SK-N-SH treated with all-trans-retinoic acid at 6 μM for 48 hours (cell line): ENCODE data around the gene GABPA.

Source experiments
- GLIS3 ChIP-seq: fragments of 250-450 bp; sonication (Bioruptor Pico); IDR thresholded peaks from 2 replicates; pipeline ENCODE4 v1.5.0; 2020; ENCODE audit warnings: mild to moderate bottlenecking, moderate library complexity
- PATZ1 ChIP-seq: fragments of 250-450 bp; sonication (Bioruptor Pico); IDR thresholded peaks from 2 replicates; pipeline ENCODE4 v1.8.0; 2020; ENCODE audit warnings: mild to moderate bottlenecking, moderate library complexity, borderline replicate concordance
- RARB ChIP-seq: fragments of 250-450 bp; sonication (Bioruptor Pico); IDR thresholded peaks from 2 replicates; pipeline ENCODE4 v1.8.0; 2021; ENCODE audit warnings: mild to moderate bottlenecking, moderate library complexity
- SNAI2 ChIP-seq: fragments of 250-450 bp; sonication (Bioruptor Pico); IDR thresholded peaks from 2 replicates; pipeline ENCODE4 v1.5.0; 2020; ENCODE audit warnings: mild to moderate bottlenecking, moderate library complexity
- TCF4 ChIP-seq: fragments of 250-450 bp; sonication (Bioruptor Pico); IDR thresholded peaks from 2 replicates; pipeline ENCODE4 v1.8.0; 2021; ENCODE audit warnings: mild to moderate bottlenecking, moderate library complexity, borderline replicate concordance
- TSHZ2 ChIP-seq: fragments of 250-450 bp; sonication (Bioruptor Pico); IDR thresholded peaks from 2 replicates; pipeline ENCODE4 v1.5.0; 2020; ENCODE audit warnings: mild to moderate bottlenecking, moderate library complexity
- ZC3H10 ChIP-seq: fragments of 250-450 bp; sonication (Bioruptor Pico); IDR thresholded peaks from 2 replicates; pipeline ENCODE4 v1.5.1; 2021; ENCODE audit warnings: mild to moderate bottlenecking, moderate library complexity
- ZFP3 ChIP-seq: fragments of 250-450 bp; sonication (Bioruptor Pico); IDR thresholded peaks from 2 replicates; pipeline ENCODE4 v1.5.0; 2020; ENCODE audit warnings: mild to moderate bottlenecking, moderate library complexity
- ZFP30 ChIP-seq: fragments of 450-650 bp; formaldehyde crosslinking; IDR thresholded peaks from 2 replicates; pipeline ENCODE4 v1.5.0; 2022; ENCODE audit warnings: mild to moderate bottlenecking, moderate library complexity
- ZNF565 ChIP-seq: fragments of 450-650 bp; formaldehyde crosslinking; conservative IDR thresholded peaks from 2 replicates; pipeline ENCODE4 v1.5.0; 2020; ENCODE audit warnings: low read depth, mild to moderate bottlenecking, moderate library complexity
- ZNF8 ChIP-seq: fragments of 450-650 bp; formaldehyde crosslinking; IDR thresholded peaks from 2 replicates; pipeline ENCODE4 v1.5.0; 2020; ENCODE audit warnings: mild to moderate bottlenecking, moderate library complexity

- TF ChIP-seq GLIS3 (CRISPR knock-in tag) = no peak
- no peak for TF ChIP-seq SNAI2 (CRISPR knock-in tag)
- TF ChIP-seq RARB (CRISPR knock-in tag) = no peak
- no peak for TF ChIP-seq TCF4 (CRISPR knock-in tag)
- TF ChIP-seq ZFP3 (CRISPR knock-in tag) = no peak
- no peak for TF ChIP-seq ZNF565
- no peak for TF ChIP-seq PATZ1 (CRISPR knock-in tag)
- TF ChIP-seq ZNF8 = no peak
- no peak for TF ChIP-seq ZFP30 (CRISPR knock-in tag)
- no peak for TF ChIP-seq TSHZ2 (CRISPR knock-in tag)
- no peak for TF ChIP-seq ZC3H10 (CRISPR knock-in tag)
Observed at GRCh38 chr21:25767921-25768320, 33.1 kb downstream of the GABPA start.
